Sigmoid colon (tissue), 4 donors: ENCODE results near the gene IQCF6.

Experiments
- EP300 ChIP-seq, 4 donors: sonication (generic); formaldehyde crosslinking; IDR thresholded peaks; one replicate each; pipeline ENCODE4 v1.6.1; 2017; ENCODE audit warnings: antibody characterized with exemption in 4 of 4
- POLR2A ChIP-seq, 2 donors: fragments of 450-650 bp; IDR thresholded peaks; one replicate each; pipeline ENCODE4 v1.6.1; 2016; ENCODE audit warnings: antibody characterized with exemption in 2 of 2, mild to moderate bottlenecking in 2 of 2, moderate library complexity in 2 of 2
- POLR2AphosphoS5 ChIP-seq, 4 donors: sonication (generic); formaldehyde crosslinking; IDR thresholded peaks; one replicate each; pipeline ENCODE4 v1.6.1; 2017; ENCODE audit warnings: antibody characterized with exemption in 4 of 4
- TF ChIP-seq, protein P1 (sequence below), 4 experiments: fragments of 450-650 bp in 3 of 4; fragments of 200-600 bp in 1 of 4; IDR thresholded peaks; one replicate each; pipeline ENCODE4 v1.5.1; 2016 to 2019; ENCODE audit warnings: antibody characterized with exemption in 4 of 4, mild to moderate bottlenecking in 3 of 4, moderate library complexity in 2 of 4

DNA sequence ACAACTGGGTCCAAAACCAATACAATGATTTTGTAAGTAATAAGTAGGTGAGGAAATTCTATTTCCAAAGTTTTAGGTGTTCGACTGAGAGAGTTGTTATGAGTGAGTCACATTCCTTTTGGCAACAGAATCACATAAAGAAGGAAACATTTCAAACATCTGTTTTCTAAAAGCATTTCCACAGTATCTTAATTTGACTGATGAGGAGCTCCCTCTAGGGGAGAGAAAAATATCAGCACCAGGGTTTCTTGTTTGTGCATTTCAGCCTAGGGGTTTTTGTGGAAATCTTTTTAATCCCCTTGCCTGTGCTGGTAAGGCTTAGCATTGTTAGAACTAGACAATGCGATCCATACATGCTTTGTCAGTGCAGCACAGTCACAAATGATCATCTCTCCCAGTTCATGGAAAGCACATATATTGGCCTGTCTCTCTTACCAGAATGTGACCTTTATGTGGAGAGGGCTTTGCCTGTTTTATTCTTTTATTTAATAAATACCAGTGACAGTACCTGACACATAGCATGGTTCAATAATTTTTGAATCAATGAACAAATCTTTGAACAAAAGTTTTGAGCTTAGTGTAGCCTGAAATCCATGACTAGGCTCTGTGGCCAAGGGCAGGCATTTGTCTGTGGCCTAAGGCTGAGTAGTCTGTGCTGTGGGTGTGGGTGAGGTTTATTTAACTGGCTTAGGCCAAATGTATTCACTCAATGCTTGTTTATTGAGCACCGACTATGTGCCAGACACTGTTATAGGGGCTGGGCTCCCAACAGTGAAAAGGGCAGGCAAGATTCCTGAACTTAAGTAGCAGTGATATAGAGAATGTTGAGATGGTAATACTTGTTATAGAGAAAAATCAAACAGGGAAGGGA, 21.1 kb upstream of the IQCF6 start:
- TF ChIP-seq, protein P1, sequence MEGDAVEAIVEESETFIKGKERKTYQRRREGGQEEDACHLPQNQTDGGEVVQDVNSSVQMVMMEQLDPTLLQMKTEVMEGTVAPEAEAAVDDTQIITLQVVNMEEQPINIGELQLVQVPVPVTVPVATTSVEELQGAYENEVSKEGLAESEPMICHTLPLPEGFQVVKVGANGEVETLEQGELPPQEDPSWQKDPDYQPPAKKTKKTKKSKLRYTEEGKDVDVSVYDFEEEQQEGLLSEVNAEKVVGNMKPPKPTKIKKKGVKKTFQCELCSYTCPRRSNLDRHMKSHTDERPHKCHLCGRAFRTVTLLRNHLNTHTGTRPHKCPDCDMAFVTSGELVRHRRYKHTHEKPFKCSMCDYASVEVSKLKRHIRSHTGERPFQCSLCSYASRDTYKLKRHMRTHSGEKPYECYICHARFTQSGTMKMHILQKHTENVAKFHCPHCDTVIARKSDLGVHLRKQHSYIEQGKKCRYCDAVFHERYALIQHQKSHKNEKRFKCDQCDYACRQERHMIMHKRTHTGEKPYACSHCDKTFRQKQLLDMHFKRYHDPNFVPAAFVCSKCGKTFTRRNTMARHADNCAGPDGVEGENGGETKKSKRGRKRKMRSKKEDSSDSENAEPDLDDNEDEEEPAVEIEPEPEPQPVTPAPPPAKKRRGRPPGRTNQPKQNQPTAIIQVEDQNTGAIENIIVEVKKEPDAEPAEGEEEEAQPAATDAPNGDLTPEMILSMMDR (IDR thresholded peaks at IDR 0.05) = peak; percentile 28 to 70 (median 47)
- TF ChIP-seq POLR2A (IDR thresholded peaks at IDR 0.05) = no peak
- no peak for TF ChIP-seq EP300 (IDR thresholded peaks at IDR 0.05)
- TF ChIP-seq POLR2AphosphoS5 (IDR thresholded peaks at IDR 0.05) = no peak
